NCI-H748 treated with DMSO at 0.1 percent for 48 hours (cell line): ENCODE data around the gene CDHR5.
"Not testable (repeated sequence)": the region's sequence is repeated elsewhere in the genome, so short reads cannot be mapped to it uniquely, and the experiment has no call there.

Source experiments
- DNase-seq: peaks from one replicate; lab custom pipeline; 2025; lab: John Stamatoyannopoulos, UW

Gene CDHR5

GRCh38 chr11:586376-587316 is 38.1 kb downstream of the CDHR5 start:
- DNase-seq, result no peak

GRCh38 chr11:584287-584686 is 40.5 kb downstream of the CDHR5 start:
- no peak for DNase-seq

DNA sequence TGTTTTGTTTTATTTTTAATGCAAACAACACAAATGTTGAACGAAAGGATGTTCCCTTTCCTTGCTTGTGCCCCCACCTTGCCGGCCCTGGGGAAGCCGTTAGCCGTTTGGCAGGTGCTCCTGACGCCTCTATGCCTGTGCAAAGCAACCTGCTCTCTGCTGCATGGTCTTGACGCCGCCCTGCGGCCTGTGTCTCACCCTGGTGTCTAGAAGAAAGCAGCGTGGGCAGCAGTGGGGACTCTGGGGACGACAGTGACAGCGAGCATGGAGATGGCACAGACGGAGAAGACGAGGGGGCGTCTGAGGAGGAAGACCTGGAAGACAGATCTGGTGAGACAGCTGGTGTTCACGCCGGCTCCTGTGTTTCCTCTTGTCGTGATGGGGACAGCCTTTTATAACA is 43.0 kb downstream of the CDHR5 start:
- no peak for DNase-seq

GRCh38 chr11:581342-581741 is 43.4 kb downstream of the CDHR5 start:
- no peak for DNase-seq

- no peak for DNase-seq
Observed at GRCh38 chr11:579830-580601, 44.7 kb downstream of the CDHR5 start.

DNA sequence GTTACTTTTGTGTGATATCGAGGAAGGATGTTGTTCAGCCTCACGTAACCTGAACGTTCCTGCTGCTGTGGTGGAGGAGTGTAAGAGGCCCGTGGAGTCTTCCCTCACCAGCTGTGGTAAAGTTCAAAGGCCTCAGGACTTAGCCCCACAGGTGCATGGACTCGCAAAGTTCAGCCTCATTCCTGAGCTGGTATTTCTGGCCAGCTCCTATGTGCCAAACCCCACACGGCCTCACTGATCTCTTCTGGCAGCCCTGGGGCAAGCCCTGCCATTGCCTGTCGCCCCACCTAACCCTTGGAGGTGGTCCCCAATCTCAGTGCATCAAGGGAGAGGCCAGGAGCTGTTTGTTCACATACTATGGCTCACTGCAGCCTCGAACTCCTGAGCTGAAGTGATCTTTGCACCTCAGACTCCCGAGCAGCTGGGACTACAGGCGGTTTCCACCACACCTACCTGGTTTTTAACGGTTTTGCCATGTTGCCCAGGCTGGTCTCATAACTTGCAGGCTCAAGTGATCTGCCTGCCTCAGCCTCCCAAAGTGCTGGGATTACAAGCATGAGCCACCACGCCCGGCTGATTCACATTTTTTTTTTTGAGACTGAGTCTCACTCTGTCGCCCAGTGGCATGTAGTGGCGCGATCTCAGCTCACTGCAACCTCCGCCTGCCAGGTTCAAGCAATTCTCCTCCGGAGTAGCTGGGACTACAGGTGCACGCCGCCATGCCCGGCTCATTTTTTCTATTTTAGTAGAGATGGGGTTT is 46.3 kb downstream of the CDHR5 start:
- no peak for DNase-seq

- DNase-seq, result no peak
Observed at GRCh38 chr11:577611-577894, 47.2 kb downstream of the CDHR5 start.

DNA sequence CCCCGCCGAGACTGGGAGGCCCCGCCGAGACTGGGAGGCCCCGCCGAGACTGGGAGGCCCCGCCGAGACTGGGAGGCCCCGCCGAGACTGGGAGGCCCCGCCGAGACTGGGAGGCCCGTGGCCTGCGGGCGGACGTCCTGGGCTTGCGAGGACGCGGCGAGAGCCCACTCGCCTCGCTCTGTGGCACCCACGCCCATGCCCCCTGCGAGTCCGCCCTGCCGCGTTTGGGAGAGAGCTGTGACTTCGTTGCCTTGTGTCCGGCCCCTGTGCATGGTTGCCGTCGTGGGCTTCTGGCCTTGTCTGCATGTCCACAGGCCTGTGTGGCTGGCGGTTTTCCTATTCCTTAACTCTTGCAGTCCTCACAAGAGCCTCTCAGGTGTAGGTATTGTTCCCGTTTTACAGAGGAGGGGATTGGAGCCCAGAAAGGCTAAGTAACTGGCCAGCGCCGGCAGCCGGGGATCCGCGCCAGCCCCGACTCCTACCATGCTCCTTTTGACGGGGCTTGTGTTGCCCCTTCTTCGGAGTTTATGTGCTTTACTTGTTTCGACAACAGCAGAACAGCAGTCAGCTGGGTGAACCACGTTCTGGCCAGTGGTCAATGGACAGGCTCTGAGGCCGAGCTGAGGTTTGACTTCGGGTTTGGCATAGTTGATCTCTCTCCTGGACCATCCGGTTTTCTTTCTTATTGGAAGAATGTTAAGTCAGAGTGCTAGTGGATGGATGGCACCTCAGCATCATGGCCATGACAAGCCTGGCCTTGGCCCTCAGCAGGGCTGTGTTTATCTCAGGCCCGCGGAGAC is 47.7 kb downstream of the CDHR5 start:
- DNase-seq, result no peak

DNA sequence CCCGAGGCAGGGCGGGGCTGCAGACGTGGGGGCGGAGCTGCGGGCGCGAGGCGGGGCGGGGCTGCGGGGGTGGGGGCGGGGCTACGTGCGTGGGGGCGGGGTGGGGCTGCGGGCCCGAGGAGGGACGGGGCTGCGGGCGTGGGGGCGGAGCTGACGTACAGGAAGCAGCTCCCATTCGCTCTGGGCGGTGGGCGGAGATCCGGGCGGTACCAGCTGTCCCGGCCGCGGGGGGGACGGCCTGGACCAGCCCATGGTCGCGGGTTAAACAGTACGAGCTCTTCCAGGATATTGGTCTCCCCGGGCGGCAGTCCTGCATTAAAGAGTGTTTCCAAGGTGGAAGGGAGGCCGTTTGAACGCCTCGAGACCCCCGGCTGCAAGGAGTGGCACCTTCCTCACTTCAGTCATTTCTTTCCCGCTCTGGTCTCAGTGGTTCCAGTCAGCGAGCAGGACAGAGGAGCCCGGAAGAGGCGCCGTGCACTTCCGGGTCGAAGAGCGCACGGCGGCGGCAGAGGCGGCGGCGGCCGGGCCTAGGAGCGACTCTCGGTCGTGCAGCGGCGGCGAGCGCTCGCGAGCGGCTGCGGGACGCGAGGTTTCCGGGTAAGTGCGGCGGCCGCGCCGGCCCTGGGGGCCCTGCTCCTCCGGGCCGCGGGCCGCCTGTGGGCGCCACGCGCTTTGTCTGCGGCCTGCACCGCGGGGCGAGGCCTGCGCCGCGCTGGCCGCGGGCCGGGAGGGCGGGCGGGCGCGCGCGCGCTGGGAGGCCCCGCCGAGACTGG is 48.6 kb downstream of the CDHR5 start, which contains the start of gene PHRF1:
TSS of gene PHRF1 (plus strand) at position 475 of the 773 bp plus-strand sequence. CDS start 5,043 bp downstream, outside the sequence.
- peak; percentile 90 for DNase-seq

- DNase-seq, result peak; percentile 68
Observed at GRCh38 chr11:575313-575995, 49.3 kb downstream of the CDHR5 start.

DNA sequence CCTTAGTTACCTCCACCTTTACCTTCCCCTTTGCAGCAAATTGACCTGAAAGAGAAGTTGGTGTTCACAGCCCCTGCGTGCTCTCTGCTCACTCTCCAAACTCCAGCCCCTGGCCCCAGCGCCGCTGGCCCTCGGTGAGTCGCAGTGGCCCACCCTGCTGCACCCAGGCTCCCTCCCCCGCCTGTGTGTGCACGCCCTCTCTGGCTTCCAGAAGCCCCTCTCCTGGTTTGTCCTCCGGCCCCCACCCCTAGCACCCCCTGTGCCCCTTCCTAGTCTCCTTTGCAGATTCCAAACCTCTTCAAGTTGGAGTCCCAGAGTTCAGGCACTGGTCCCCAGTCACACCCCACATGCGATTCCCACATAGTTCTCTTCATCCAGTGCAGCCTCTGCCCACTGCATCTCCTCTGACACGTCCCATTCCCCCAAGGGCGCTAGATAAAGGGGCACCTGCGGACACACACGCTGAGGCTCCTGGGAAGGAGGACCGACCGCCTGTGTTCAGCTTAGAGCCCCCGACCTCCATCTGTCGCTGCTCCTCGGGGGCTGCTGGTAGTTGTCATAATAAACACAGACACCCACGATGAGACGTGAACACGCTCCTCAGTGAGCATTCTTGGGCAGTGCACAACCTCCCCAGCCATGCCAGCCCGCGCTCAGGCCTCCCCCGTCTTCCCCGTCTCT is 50.0 kb downstream of the CDHR5 start:
- DNase-seq, result no peak

- not testable (repeated sequence) for DNase-seq
Observed at GRCh38 chr11:574031-574570, 50.7 kb downstream of the CDHR5 start.

DNA sequence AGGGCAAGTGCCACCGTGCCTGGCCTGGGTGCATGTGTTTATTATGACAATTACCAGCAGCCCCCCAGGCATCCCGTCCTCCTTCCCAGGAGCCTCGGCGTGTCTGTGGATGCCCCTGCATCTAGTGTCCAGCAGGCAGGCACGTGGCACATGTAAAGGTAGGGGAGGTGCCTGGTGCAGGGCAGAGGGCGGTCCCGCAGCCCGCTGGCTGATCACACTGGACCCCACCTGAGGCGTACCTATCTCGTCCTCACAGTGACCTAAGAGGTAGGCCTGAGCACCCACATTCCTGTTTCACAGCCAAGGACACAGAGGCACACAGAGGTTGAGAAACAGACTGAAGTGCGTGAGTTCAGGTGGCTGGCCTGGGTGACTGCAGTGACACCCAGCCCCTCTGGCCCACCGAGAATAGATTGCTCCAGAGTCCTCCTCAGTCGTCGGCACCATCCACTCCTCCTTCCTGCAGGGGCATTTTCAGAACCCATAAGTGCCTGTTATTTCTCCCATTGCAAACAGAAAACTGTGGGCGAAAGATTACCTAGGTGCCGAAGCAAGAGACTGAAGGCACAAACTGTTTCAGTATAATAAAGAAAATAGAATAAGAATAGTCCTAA is 51.5 kb downstream of the CDHR5 start:
- DNase-seq, result no peak

DNA sequence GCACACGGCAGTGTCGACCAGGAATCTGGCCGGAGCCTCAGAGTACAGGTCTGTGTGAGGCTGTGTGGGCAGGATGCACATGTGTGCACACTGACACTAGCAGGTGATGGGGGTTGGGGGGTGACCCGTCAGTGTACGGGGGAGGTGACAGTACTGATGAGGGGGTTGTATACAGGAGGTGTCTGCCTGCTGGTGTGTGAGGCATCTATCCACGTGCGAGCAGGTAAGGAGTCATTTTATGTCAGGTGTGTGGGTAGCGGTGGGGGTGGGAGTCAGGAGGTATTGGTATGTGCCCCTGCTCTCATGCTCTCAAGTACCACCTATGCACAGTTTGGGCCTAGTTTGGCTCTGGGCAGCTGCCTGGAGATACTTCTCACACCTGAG is 53.0 kb downstream of the CDHR5 start:
- no peak for DNase-seq

- no peak for DNase-seq
Observed at GRCh38 chr11:569158-569885, 55.4 kb downstream of the CDHR5 start.

GRCh38 chr11:568306-569157 is 56.2 kb downstream of the CDHR5 start:
- peak; percentile 84 for DNase-seq

- no peak for DNase-seq
Observed at GRCh38 chr11:567629-568292, 57.0 kb downstream of the CDHR5 start.
